Omental fat pad (tissue), 4 donors: Measurements from ENCODE around the gene ZSCAN1. TPM values are rescaled to one million over a fixed set of nuclear protein-coding genes. Genes with fewer than 3 reads are reported as not detected.

ENCODE experiments used
- ATAC-seq: fragments of 150-250 bp; one replicate; pipeline ENCODE4 v1.9.1; 2016; ENCODE audit warnings: mild to moderate bottlenecking, moderate library complexity; ENCODE audit not compliant: low FRiP score
- DNase-seq: peaks from one replicate; pipeline ENCODE4 v3.0.0-alpha.2; 2019; ENCODE audit warnings: low spot score
- total RNA-seq, 4 donors: library from RNA; depleted of rRNA; stranded (reverse); fragments of >200 nt; gene quantifications; one replicate each; pipeline ENCODE4 v1.1.0, GENCODE V29; 2016
- TF ChIP-seq, protein P1 (sequence below), 3 donors: fragments of 450-650 bp; IDR thresholded peaks; one replicate each; pipeline ENCODE4 v1.5.1; 2016 to 2017; ENCODE audit warnings: antibody characterized with exemption in 3 of 3, mild to moderate bottlenecking in 3 of 3, moderate library complexity in 2 of 3

The ZSCAN1 gene
- total RNA-seq, 4 donors from 2014 or later, result not detected

GRCh38 chr19:58097781-58098681, 64.2 kb downstream of the ZSCAN1 start, which contains the start of gene ZSCAN18:
ZSCAN18 (minus strand) TSS chr19:58098231; CDS start chr19:58090267, 7,964 bp downstream.
- TF ChIP-seq, protein P1, sequence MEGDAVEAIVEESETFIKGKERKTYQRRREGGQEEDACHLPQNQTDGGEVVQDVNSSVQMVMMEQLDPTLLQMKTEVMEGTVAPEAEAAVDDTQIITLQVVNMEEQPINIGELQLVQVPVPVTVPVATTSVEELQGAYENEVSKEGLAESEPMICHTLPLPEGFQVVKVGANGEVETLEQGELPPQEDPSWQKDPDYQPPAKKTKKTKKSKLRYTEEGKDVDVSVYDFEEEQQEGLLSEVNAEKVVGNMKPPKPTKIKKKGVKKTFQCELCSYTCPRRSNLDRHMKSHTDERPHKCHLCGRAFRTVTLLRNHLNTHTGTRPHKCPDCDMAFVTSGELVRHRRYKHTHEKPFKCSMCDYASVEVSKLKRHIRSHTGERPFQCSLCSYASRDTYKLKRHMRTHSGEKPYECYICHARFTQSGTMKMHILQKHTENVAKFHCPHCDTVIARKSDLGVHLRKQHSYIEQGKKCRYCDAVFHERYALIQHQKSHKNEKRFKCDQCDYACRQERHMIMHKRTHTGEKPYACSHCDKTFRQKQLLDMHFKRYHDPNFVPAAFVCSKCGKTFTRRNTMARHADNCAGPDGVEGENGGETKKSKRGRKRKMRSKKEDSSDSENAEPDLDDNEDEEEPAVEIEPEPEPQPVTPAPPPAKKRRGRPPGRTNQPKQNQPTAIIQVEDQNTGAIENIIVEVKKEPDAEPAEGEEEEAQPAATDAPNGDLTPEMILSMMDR (IDR thresholded peaks at IDR 0.05), result no peak
- ATAC-seq (peak; percentile 99), DNase-seq (peak; percentile 89)

GRCh38 chr19:58098682-58098998, 64.8 kb downstream of the ZSCAN1 start:
- DNase-seq, result no peak
- ATAC-seq, result no peak
- TF ChIP-seq, protein P1 (IDR thresholded peaks at IDR 0.05), result no peak

Other genes starting within 250 kb of the ZSCAN1 start
- 10 to 100 TPM in 1 of 4 donors, 1 to 10 TPM in 3; 5.7 to 17.3 (median 8.8) TPM for gene ZNF552, start 219.1 kb upstream of the ZSCAN1 start, total RNA-seq
- gene ZNF587B, start 203.7 kb upstream of the ZSCAN1 start, total RNA-seq, result 10 to 100 TPM; 12.7 to 39.0 (median 19.0) TPM
- gene ZNF587, start 184.2 kb upstream of the ZSCAN1 start, total RNA-seq, result 10 to 100 TPM; 11.8 to 36.3 (median 19.9) TPM
- 10 to 100 TPM; 13.3 to 25.9 (median 15.1) TPM for gene ZNF814, start 145.0 kb upstream of the ZSCAN1 start, total RNA-seq
- gene ZNF417, start 117.4 kb upstream of the ZSCAN1 start, total RNA-seq, result 10 to 100 TPM; 10.8 to 13.2 (median 11.0) TPM
- 1 to 10 TPM; 4.1 to 7.9 (median 5.5) TPM for gene ZNF418, start 98.6 kb upstream of the ZSCAN1 start, total RNA-seq
- 1 to 10 TPM; 3.1 to 7.9 (median 4.3) TPM for gene ZNF256, start 86.3 kb upstream of the ZSCAN1 start, total RNA-seq
- gene C19orf18, start 59.5 kb upstream of the ZSCAN1 start, total RNA-seq, result 1 to 10 TPM in 1 of 4 donors, under 1 TPM in 2, not detected in 1; 0.46 to 1.5 (median 0.96) TPM
- 10 to 100 TPM in 1 of 4 donors, 1 to 10 TPM in 3; 7.9 to 37.4 (median 8.5) TPM for gene ZNF606, start 31.2 kb upstream of the ZSCAN1 start, total RNA-seq
- gene ZNF135, start 25.3 kb downstream of the ZSCAN1 start, total RNA-seq, result 10 to 100 TPM in 1 of 4 donors, 1 to 10 TPM in 3; 1.2 to 10.9 (median 4.3) TPM
- 10 to 100 TPM; 28.8 to 66.2 (median 36.4) TPM for gene ZSCAN18, start 64.2 kb downstream of the ZSCAN1 start, total RNA-seq
- gene ZNF329, start 116.8 kb downstream of the ZSCAN1 start, total RNA-seq, result 1 to 10 TPM; 5.1 to 8.5 (median 7.4) TPM
- 10 to 100 TPM; 16.5 to 30.4 (median 21.7) TPM for gene ZNF274, start 149.0 kb downstream of the ZSCAN1 start, total RNA-seq
- 10 to 100 TPM; 21.2 to 31.2 (median 28.4) TPM for gene ZNF544, start 194.9 kb downstream of the ZSCAN1 start, total RNA-seq
- 1 to 10 TPM; 4.6 to 9.3 (median 5.9) TPM for gene ZNF8, start 244.9 kb downstream of the ZSCAN1 start, total RNA-seq